SK-N-MC (cell line): ENCODE results near the gene MAGI2.

ENCODE experiments used
- DNase-seq: peaks from one replicate; pipeline ENCODE4 v3.0.0-alpha.2; 2011; ENCODE audit warnings: low read depth, low spot score
- H3K27ac ChIP-seq: fragments of 200-600 bp; sonication (generic); 2 replicates; pipeline ENCODE4 v1.5.1; 2016; ENCODE audit warnings: mixed run types
- H3K36me3 ChIP-seq: fragments of 200-600 bp; sonication (generic); 2 replicates; pipeline ENCODE4 v1.6.1; 2017; ENCODE audit warnings: antibody characterized with exemption, low read length, mixed read lengths; ENCODE audit not compliant: insufficient read depth
- H3K4me3 ChIP-seq: fragments of 200-600 bp; sonication (generic); 2 replicates; pipeline ENCODE4 v1.5.1; 2016
- H3K9ac ChIP-seq: fragments of 200-600 bp; sonication (generic); 2 replicates; pipeline ENCODE4 v1.8.0; 2017; ENCODE audit warnings: mixed run types, mixed read lengths; ENCODE audit not compliant: insufficient read length
- H3K9me3 ChIP-seq: fragments of 200-600 bp; sonication (generic); 2 replicates; pipeline ENCODE4 v1.6.1; 2017; ENCODE audit warnings: low read depth, mild to moderate bottlenecking, antibody characterized with exemption, low read length, moderate library complexity, mixed read lengths
- EZH2 ChIP-seq: fragments of 200-600 bp; sonication (generic); IDR thresholded peaks from one replicate; pipeline ENCODE4 v1.6.1; 2017; ENCODE audit warnings: antibody characterized with exemption
- FOXP2 ChIP-seq: optimal IDR thresholded peaks from 2 replicates; pipeline ENCODE3; 2011; ENCODE audit warnings: mild to moderate bottlenecking, moderate library complexity; ENCODE audit not compliant: insufficient read depth; ENCODE audit errors: extremely low read length, control extremely low read depth
- POLR2AphosphoS5 ChIP-seq: IDR thresholded peaks from 2 replicates; pipeline ENCODE4 v1.6.1; 2012; ENCODE audit warnings: mild to moderate bottlenecking, low read depth, low read length, borderline replicate concordance

Gene MAGI2

DNA sequence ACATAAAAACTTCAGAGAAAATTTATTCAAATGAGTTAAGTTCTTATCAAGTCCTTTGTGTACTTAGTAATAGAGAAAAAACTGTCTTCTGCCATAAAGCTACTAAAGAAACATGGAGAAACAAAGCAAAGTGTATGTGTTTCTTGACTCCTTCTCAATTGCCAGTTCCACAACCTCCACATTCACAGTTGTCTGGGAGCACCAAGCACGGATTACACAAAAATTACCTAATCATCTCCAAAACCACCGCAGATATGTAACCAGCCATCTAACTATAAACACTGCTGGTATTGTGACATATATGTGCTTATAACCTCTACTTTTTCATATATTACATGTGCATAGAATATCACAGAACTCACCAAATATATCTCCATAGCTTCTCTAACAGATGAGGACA, 23.1 kb downstream of the MAGI2 start:
- no peak overlapping the region for H3K4me3 ChIP-seq
- no peak for DNase-seq
- H3K27ac ChIP-seq, result no peak overlapping the region
- no peak overlapping the region for H3K9ac ChIP-seq
- H3K9me3 ChIP-seq, result no peaks in the 10 kb centered on the region
- no peak for TF ChIP-seq POLR2AphosphoS5
- TF ChIP-seq FOXP2, result no peak
- no peak for TF ChIP-seq EZH2
- H3K36me3 ChIP-seq, result no peaks in the 10 kb centered on the region

DNA sequence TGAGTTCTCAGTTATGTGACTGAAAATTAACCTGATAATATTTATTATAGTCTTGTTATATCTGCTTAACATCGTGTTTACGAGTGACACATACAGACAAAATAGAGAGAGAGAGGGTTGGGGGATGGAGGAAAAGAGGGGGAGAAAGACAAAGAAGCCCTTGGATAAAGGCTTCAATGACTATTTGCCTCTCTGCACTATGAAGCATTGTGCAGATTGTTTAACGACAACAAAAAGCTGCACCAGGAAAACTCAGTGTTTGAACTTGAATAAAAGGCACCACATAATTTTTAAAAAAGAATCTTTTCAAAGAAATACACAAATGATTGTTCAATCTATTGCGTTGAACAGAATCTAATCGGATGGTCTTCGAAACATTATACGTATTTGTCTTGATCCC, 27.8 kb downstream of the MAGI2 start:
- DNase-seq, result no peak
- H3K36me3 ChIP-seq, result no peaks in the 10 kb centered on the region
- H3K9ac ChIP-seq, result no peak overlapping the region
- no peak overlapping the region for H3K27ac ChIP-seq
- TF ChIP-seq EZH2 (no peak), FOXP2 (no peak), POLR2AphosphoS5 (no peak)
- H3K4me3 ChIP-seq, result no peak overlapping the region
- no peaks in the 10 kb centered on the region for H3K9me3 ChIP-seq

GRCh38 chr7:79421751-79422150, 31.7 kb downstream of the MAGI2 start:
- Histone ChIP-seq H3K9ac (no peak overlapping the region), H3K27ac (no peak overlapping the region), H3K9me3 (no peaks in the 10 kb centered on the region), H3K36me3 (no peaks in the 10 kb centered on the region), H3K4me3 (no peak overlapping the region)
- TF ChIP-seq POLR2AphosphoS5 (no peak), EZH2 (no peak), FOXP2 (no peak)
- no peak for DNase-seq

DNA sequence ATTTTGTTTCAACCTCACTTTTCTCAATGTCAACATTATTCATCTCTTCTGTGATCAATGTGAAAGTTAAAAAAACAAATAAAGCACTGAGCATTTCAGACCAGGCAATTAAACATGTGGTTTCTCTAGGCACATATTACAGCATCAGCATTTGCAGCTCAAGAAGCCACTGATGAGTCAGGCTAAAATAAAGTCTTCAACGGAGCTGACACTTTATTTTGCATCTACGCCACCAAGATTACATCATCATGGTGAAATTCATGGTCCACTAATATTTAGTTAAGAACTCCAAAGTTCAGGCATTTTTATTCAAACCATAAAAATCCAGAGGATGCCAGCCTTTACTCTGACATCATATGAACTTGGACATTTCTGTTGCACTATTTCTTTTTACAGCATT, 33.0 kb downstream of the MAGI2 start:
- TF ChIP-seq EZH2, result no peak
- TF ChIP-seq POLR2AphosphoS5, result no peak
- no peak for TF ChIP-seq FOXP2
- Histone ChIP-seq H3K9ac (no peak overlapping the region), H3K27ac (no peak overlapping the region), H3K4me3 (0 out of 2 replicates have a peak overlapping the region, but pooled peaks have one; percentile 6), H3K9me3 (no peaks in the 10 kb centered on the region), H3K36me3 (no peaks in the 10 kb centered on the region)
- no peak for DNase-seq

GRCh38 chr7:79414910-79415309, 38.6 kb downstream of the MAGI2 start:
- no peaks in the 10 kb centered on the region for H3K36me3 ChIP-seq
- H3K4me3 ChIP-seq, result no peak overlapping the region
- H3K27ac ChIP-seq, result no peak overlapping the region
- H3K9ac ChIP-seq, result no peak overlapping the region
- H3K9me3 ChIP-seq, result no peaks in the 10 kb centered on the region
- TF ChIP-seq POLR2AphosphoS5, result no peak
- TF ChIP-seq EZH2, result no peak
- TF ChIP-seq FOXP2, result no peak
- no peak for DNase-seq

DNA sequence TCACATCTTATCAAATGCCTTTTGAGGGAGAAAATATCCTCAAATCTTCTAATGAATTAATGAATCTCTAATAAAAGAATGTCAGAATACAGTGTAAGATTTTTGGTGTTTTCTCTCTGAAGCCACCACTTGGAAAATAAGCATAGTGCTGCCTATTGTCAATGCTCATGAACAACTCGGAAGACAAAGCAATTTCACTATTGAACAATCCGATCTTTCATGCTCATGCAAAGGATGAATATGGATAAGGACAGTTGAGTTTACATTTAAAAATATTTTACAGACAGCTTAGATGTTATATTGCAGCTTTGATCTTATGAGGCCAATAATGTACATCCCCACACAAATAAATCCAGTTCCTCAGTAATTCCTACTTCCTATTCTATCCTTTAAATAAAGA, 40.6 kb downstream of the MAGI2 start:
- Histone ChIP-seq H3K36me3 (no peaks in the 10 kb centered on the region), H3K9ac (no peak overlapping the region), H3K27ac (no peak overlapping the region), H3K4me3 (no peak overlapping the region), H3K9me3 (no peaks in the 10 kb centered on the region)
- DNase-seq, result no peak
- no peak for TF ChIP-seq POLR2AphosphoS5
- TF ChIP-seq EZH2, result no peak
- TF ChIP-seq FOXP2, result no peak

GRCh38 chr7:79412438-79412837, 41.0 kb downstream of the MAGI2 start:
- Histone ChIP-seq H3K36me3 (no peaks in the 10 kb centered on the region), H3K9ac (no peak overlapping the region), H3K9me3 (no peaks in the 10 kb centered on the region), H3K4me3 (no peak overlapping the region), H3K27ac (no peak overlapping the region)
- no peak for DNase-seq
- TF ChIP-seq EZH2 (no peak), FOXP2 (no peak), POLR2AphosphoS5 (no peak)

DNA sequence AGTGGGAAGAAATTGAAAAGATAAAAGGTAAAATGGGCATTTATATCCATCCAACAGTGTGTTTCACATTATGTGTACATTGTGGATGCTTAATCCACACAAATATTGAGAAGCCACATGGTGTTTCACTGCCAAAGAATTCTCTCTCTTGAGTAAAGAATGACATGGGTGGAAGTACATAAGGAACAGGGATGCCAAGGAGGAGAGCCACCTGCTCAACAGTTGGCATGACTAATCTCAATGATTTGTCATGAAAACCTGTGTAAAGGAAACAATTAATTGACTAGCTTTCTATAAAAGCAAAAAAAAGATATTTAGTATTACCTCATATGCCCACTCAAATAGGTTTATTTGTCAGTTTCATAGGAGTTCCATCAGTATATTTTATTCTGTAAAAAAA, 43.1 kb downstream of the MAGI2 start:
- Histone ChIP-seq H3K27ac (no peak overlapping the region), H3K9ac (no peak overlapping the region), H3K4me3 (no peak overlapping the region), H3K9me3 (no peaks in the 10 kb centered on the region), H3K36me3 (no peaks in the 10 kb centered on the region)
- DNase-seq, result no peak
- TF ChIP-seq EZH2, result no peak
- no peak for TF ChIP-seq POLR2AphosphoS5
- no peak for TF ChIP-seq FOXP2

DNA sequence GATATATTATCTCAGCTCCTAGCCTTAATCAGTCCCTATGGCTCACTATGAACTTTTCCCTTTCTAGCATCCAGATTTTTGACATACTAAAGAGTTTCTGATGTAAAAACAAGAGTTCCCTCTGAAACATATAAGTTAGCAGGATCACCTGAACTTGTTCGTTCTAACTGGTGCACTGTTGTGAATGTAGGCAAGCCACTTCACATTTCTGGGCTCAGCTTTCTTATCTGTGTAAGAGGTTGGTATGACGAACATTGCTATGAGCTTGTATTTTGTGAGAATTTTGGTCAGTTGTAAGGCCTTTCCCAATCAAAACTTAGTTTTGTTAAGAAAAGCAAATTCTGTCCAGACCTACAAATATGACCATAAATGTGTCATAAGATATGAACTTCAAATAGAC, 46.1 kb downstream of the MAGI2 start:
- TF ChIP-seq EZH2, result no peak
- no peak for TF ChIP-seq FOXP2
- no peaks in the 10 kb centered on the region for H3K36me3 ChIP-seq
- H3K27ac ChIP-seq, result no peak overlapping the region
- no peak overlapping the region for H3K9ac ChIP-seq
- no peak for DNase-seq
- no peak overlapping the region for H3K4me3 ChIP-seq
- no peaks in the 10 kb centered on the region for H3K9me3 ChIP-seq
